Panc1 (cell line): ENCODE data around the gene MT1H. TPM values are rescaled to one million over a fixed set of nuclear protein-coding genes. Genes with fewer than 3 reads are reported as not detected.
A peak's percentile ranks its signal among the peaks of the same experiment; 100 is the strongest.

Experiments
- ATAC-seq: fragments of 200-7000 bp; cut with Tn5 transposase; 2 replicates; pipeline ENCODE4 v1.9.1; 2020; ENCODE audit warnings: mild to moderate bottlenecking, moderate library complexity
- BruUV-seq: library from RNA; stranded (reverse); fragments of 400-500 nt; replicated peaks from 2 replicates; lab custom pipeline; 2021; lab: Mats Ljungman, UMichigan
- CTCF ChIA-PET: fragments of 300-600 bp; sonication (Branson Sonifier 250); formaldehyde crosslinking; loops from one replicate; lab custom pipeline; 2022; ENCODE audit warnings: antibody characterized with exemption; lab: Charles Lee
- POLR2A ChIA-PET: fragments of 300-600 bp; sonication (Branson Sonifier 250); formaldehyde crosslinking; loops from one replicate; lab custom pipeline; 2022; ENCODE audit warnings: antibody characterized with exemption; lab: Charles Lee
- DNase-seq: peaks from one replicate; pipeline ENCODE4 v3.0.0-alpha.2; 2010; ENCODE audit warnings: low read depth, low spot score
- H3K27ac ChIP-seq: 2 replicates; pipeline ENCODE4 v1.5.1; 2011; ENCODE audit warnings: mild to moderate bottlenecking, low read length, inconsistent platforms
- H3K27me3 ChIP-seq: fragments of 200-500 bp; sonication (Bioruptor generic); 2 replicates; pipeline ENCODE4 v1.6.0; 2014; ENCODE audit warnings: low read length, inconsistent platforms; ENCODE audit not compliant: control insufficient read depth, insufficient read depth
- H3K36me3 ChIP-seq: fragments of 200-500 bp; sonication (Bioruptor generic); 2 replicates; pipeline ENCODE4 v1.5.1; 2014; ENCODE audit warnings: inconsistent platforms, mild to moderate bottlenecking, low read length, moderate library complexity; ENCODE audit not compliant: control insufficient read depth, insufficient read depth
- H3K4me1 ChIP-seq: 2 replicates; pipeline ENCODE4 v1.5.1; 2011; ENCODE audit warnings: inconsistent platforms, mild to moderate bottlenecking, low read length, moderate library complexity; ENCODE audit not compliant: control insufficient read depth, insufficient read depth
- H3K4me3 ChIP-seq, 2 experiments: 2 replicates each; pipeline ENCODE4 v1.5.1; 2011 to 2012; ENCODE audit warnings: low read depth in 2 of 2, low read length in 2 of 2, mild to moderate bottlenecking in 2 of 2, inconsistent platforms in 1 of 2, moderate library complexity in 1 of 2
- H3K9me3 ChIP-seq: fragments of 200-500 bp; sonication (Bioruptor generic); 2 replicates; pipeline ENCODE4 v1.5.1; 2014; ENCODE audit warnings: low read depth, mild to moderate bottlenecking, inconsistent platforms, low read length, moderate library complexity; ENCODE audit not compliant: control insufficient read depth, insufficient read depth
- CTCF ChIP-seq: fragments of 450-650 bp; IDR thresholded peaks from 2 replicates; pipeline ENCODE4 v1.5.1; 2017; ENCODE audit warnings: mild to moderate bottlenecking
- POLR2AphosphoS5 ChIP-seq: IDR thresholded peaks from 2 replicates; pipeline ENCODE4 v1.6.1; 2012; ENCODE audit warnings: mild to moderate bottlenecking, low read depth, low read length, moderate library complexity
- REST ChIP-seq, 2 experiments: IDR thresholded peaks; 2 replicates each; pipeline ENCODE4 v1.6.1; 2011 to 2012; ENCODE audit warnings: low read depth in 2 of 2, control low read depth in 1 of 2, low read length in 1 of 2, mild to moderate bottlenecking in 1 of 2, moderate library complexity in 1 of 2; ENCODE audit not compliant: insufficient read depth in 1 of 2
- SIN3A ChIP-seq: IDR thresholded peaks from 2 replicates; pipeline ENCODE4 v1.6.1; 2012; ENCODE audit warnings: low read depth, mild to moderate bottlenecking, low read length, moderate library complexity, borderline replicate concordance; ENCODE audit not compliant: insufficient read depth
- TCF7L2 ChIP-seq: IDR thresholded peaks from 2 replicates; pipeline ENCODE4 v1.6.1; 2011; ENCODE audit warnings: mild to moderate bottlenecking, low read depth, low read length, inconsistent platforms
- in situ Hi-C: cut with HindIII; loops from 2 replicates; pipeline ENCODE4 v1.10.0; 2016; ENCODE audit warnings: low sequenced_read_pairs, low pct_unique_long_range_greater_than_20kb
- intact Hi-C: fragments of 100-400 bp; cut with micrococcal nuclease; formaldehyde crosslinking; loops from one replicate; pipeline ENCODE4 v1.10.0; 2022; ENCODE audit not compliant: unreplicated experiment
- total RNA-seq: library from RNA; stranded (reverse); gene quantifications from one replicate; pipeline ENCODE4 v1.2.1, GENCODE V29; 2021; ENCODE audit not compliant: unreplicated experiment

MT1H gene
- total RNA-seq, 1 experiment from 2014 or later: not detected

GRCh38 chr16:56679078-56679730 is 9.6 kb downstream of the MT1H start:
- Histone ChIP-seq H3K4me3 (no peak overlapping the region), H3K27ac (no peak overlapping the region), H3K4me1 (peaks cover 7% of the 10 kb centered on the region), H3K27me3 (no peaks in the 10 kb centered on the region), H3K36me3 (no peaks in the 10 kb centered on the region), H3K9me3 (no peaks in the 10 kb centered on the region)
- ChIA-PET POLR2A (no interaction called here), CTCF (no interaction called here)
- BruUV-seq: no TSS peak
- DNase-seq (no peak), ATAC-seq (no peak)
- no peak for TF ChIP-seq SIN3A
- TF ChIP-seq POLR2AphosphoS5: no peak
- no peak for TF ChIP-seq CTCF
- intact Hi-C loops (no loop called here), in situ Hi-C loops (no loop called here)

- no peak for TF ChIP-seq CTCF
- no peak for TF ChIP-seq POLR2AphosphoS5
- no peak for TF ChIP-seq TCF7L2
- TF ChIP-seq REST (IDR thresholded peaks at IDR 0.05; ENCODE audit: insufficient read depth in 1 of 2, low read depth in 2 of 2, low read length in 1 of 2): no peak
- TF ChIP-seq SIN3A: no peak
- CTCF ChIA-PET: no interaction called here
- DNase-seq: peak; percentile 63
- no peak overlapping the region for H3K27ac ChIP-seq
- POLR2A ChIA-PET: no interaction called here
- intact Hi-C loops: no loop called here
- no TSS peak for BruUV-seq
- H3K27me3 ChIP-seq: no peaks in the 10 kb centered on the region
- no peaks in the 10 kb centered on the region for H3K36me3 ChIP-seq
- no peak for ATAC-seq
- H3K9me3 ChIP-seq: no peaks in the 10 kb centered on the region
- no peak overlapping the region for H3K4me3 ChIP-seq
- H3K4me1 ChIP-seq: peaks cover 7% of the 10 kb centered on the region
- in situ Hi-C loops: no loop called here
Measured at GRCh38 chr16:56679818-56680217, 10.2 kb downstream of the MT1H start.
